HG03342 (cell line): ENCODE measurements around the gene KCNMA1.
"Not testable (repeated sequence)": the region's sequence is repeated elsewhere in the genome, so short reads cannot be mapped to it uniquely, and the experiment has no call there.

Source experiments
- ATAC-seq: cut with Tn5 transposase; IDR thresholded peaks from one replicate; pipeline ENCODE4 v1.9.1; 2021; ENCODE audit warnings: mild to moderate bottlenecking, moderate library complexity; ENCODE audit not compliant: unreplicated experiment

Gene KCNMA1

DNA sequence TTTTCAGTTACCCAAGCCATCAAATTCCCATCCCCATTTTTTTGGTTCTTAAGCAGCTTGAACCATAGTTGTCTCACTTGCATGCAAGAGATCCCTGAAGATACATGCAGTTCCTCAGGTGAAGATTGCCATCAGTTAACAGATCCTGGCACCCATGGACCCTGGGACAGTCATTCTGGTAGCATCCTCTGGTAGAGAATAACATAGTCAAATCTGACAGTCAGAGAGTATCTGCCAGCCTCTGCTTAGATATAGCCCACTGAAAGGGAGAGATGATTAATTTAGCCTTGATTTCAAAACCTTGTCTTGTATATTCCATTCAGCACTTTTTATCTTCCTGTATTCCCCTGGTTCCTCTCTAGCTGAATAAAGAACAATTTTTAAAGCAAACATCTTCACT lies 280.4 kb downstream of the KCNMA1 start:
- ATAC-seq: no peak

DNA sequence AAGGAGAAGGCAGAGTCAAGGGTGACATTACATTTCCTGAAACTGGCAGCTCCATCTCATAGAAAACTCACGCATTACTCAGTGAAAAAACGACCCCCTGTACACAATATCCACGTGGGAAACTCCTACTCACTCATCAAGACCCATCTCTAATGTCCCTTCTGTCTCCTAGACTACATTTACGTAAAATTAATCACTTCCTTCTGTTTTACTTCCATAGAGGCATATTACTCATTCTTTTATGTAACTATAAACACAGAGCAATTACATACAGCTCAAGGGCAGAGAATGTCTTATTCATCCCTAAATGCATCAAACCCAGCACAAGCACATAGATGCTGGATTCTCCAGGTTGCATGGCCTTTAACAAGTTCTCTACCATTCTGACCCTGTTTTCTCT lies 281.8 kb downstream of the KCNMA1 start:
- no peak for ATAC-seq

- ATAC-seq: no peak
Observed at GRCh38 chr10:77351386-77351785, 286.2 kb downstream of the KCNMA1 start.

DNA sequence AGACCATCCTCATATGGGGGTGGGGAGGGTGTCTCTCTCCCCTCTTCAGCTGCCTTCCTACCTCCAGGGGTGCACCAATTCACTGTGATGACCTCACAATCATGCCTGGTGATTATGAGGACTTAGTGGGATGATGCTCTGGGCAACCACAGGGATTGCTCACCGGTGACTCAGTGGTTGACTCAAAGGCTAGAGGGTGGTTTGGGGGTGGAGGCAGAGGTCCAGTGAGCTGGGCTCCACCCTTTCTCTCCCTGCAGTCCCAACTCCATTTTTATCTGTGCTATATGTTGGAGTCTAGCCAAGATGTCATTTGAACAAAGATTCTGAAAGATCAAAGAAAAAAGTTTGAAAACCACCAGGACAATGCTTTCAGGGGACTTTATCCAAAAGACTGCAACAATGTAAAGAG lies 286.9 kb downstream of the KCNMA1 start:
- no peak for ATAC-seq

DNA sequence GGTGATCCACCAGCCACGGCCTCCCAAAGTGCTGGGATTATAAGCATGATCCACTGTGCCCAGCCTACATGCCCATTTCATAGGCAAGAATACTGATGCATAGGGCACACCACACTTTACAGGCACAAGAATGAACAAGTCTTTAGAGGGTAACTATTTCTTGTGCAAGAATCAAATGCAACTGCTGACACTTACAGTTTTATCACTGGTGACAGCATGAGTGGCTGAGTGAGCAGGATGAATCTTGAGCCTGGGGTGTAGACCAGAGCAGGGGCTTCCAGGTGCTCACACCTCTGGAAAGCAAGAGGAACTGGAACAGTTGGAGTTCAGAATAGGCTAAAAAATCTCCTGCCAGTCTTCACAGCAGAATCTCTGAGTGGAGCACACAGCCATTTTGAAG lies 287.5 kb downstream of the KCNMA1 start:
- no peak for ATAC-seq

DNA sequence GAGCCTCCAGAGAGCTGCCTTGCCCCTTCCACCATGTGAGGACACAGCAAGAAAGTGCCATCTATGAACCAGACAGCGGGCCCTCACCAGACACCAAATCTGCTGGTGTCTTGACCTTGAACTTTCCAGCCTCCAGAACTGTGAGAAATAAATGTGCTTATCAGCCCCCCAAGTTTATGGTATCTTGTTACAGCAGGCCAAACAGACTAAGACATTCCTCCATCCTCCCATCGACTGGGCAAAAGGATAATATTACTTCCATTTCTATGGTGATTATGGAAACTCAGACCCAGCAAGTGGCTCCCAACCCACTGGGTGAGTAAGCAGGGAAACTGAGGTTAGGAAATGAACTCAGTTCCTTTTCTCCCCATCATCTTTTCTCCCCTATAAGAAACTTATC lies 288.4 kb downstream of the KCNMA1 start:
- ATAC-seq: no peak

DNA sequence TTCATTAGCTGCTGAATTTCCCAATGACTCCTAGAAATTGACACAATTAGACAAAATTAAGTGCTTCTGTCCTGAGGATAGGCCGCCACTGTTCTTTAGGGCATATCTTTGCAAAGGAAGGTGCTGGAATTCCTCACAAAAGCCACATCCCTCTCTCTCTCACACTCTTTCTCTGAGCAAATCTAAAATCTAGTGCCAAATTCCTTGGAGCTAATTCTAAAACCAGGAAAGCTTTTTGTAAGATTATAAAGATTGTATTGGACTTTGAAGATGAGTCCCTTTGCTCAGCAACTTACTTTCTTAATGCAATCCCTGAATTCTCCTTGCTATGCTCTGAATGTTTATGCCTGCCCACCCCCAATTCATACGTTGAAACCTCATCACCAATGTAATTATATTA lies 288.9 kb downstream of the KCNMA1 start:
- ATAC-seq: no peak

DNA sequence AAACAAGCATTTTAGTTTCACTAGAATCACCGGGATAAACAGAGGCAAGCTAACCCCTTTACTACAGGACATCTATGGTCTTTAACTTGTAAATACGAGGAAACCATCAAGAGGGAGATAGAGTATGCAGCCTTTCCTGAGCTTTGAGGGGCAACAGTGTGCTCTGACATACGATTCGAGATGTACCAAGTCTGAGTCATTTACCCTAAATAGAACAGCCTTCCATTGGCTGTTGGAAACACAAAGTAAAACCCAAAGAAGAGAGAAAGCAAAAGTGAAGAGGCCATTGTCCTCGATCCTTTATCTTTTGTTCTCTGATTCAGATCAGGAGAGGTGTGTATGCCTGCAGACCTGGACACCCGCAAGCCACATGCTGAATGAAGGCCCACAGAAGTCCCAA lies 289.5 kb downstream of the KCNMA1 start:
- ATAC-seq: no peak

GRCh38 chr10:77347052-77347451 lies 290.6 kb downstream of the KCNMA1 start:
- ATAC-seq: no peak

GRCh38 chr10:77341055-77341454 lies 296.6 kb downstream of the KCNMA1 start:
- no peak for ATAC-seq

DNA sequence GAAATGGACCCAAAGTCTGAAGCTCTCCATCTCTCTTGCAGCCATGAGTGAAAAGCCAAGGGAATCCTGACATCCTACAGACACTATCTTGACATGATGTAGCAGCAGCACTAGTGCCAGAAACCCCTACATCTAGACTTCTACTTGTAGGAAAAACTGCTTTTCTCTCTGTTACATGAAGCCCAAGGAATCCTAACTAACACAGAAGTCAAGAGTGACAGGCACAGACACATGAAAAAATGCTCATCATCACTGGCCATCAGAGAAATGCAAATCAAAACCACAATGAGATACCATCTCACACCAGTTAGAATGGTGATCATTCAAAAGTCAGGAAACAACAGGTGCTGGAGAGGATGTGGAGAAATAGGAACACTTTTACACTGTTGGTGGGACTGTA lies 297.7 kb downstream of the KCNMA1 start:
- ATAC-seq: not testable (repeated sequence)

DNA sequence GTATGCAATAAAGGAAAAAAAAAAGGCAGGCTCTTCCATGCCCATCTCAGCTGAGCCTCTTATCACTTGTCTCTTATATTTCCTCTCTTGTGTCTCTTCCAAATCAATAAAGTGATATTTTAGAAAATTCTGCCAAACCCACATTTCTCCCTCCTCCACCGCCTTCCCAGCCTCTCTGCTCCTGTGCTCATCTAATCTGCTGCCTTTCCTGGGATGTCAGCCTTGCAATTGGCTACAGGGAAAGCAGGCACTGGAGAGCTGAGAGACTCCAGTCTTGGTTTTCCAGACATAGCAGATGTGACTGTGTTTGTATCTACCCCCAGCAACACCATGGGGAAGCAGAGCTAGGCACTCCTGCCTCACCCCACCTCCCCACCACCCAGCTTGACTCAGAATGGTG lies 298.4 kb downstream of the KCNMA1 start:
- ATAC-seq: no peak

- no peak for ATAC-seq
Observed at GRCh38 chr10:77338143-77338542, 299.5 kb downstream of the KCNMA1 start.

DNA sequence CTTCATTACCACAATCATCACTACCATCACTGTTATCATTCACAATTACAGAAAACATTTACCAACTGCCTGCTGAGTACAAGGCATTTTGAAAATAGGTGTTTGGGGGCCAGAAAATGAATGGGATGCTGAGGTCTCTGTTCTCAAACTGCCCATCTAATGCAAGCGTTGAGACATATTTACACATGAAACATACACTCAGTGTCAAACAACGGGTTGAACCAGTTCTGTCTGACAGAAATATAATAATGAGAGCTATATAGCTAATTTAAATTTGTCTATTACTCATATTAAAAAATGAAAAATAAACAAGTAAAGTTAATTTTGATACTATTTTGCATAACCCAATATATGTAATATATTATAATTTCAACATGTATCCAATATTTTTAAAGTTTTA lies 303.1 kb downstream of the KCNMA1 start:
- ATAC-seq: no peak

DNA sequence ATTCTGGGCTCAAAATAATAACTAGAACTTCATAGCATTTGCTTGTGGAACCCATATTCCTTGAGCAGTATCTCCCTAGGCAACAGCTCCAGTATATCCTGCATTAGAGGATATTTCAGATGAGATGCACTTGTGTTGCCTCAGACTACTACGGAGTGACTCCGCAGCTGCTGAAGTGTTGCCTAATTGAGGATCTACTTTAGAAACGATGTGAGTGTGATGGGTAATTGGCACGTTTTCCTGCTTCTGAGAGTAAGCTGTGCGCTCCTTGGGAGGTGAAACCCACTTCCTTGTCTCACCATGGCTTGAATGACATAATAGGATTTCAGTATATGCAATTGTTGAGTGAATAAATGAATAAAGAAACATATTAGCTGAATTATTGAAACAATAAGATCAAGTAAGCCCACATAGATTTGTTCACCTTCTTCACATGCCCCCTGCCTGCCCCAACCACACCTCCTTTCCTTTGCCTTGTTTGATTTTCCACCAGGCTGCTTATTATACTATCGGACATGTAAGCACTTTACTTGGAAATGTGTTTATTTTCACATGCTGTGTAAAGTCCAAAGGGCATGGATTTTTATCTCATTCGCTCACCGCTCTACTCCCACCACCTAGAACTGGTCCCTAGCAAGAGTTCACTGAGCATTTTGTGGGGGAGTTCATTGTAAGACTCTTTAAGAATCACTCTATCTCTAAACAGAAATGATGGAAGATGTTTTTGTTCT lies 303.8 kb downstream of the KCNMA1 start:
- no peak for ATAC-seq

GRCh38 chr10:77332256-77332655 lies 305.4 kb downstream of the KCNMA1 start:
- ATAC-seq: no peak

- no peak for ATAC-seq
Observed at GRCh38 chr10:77328272-77328816, 309.3 kb downstream of the KCNMA1 start.

- ATAC-seq: no peak
Observed at GRCh38 chr10:77325233-77325537, 312.4 kb downstream of the KCNMA1 start.

GRCh38 chr10:77321838-77322237 lies 315.8 kb downstream of the KCNMA1 start:
- ATAC-seq: no peak

GRCh38 chr10:77320971-77321471 lies 316.6 kb downstream of the KCNMA1 start:
- ATAC-seq: no peak

- no peak for ATAC-seq
Observed at GRCh38 chr10:77319557-77319956, 318.1 kb downstream of the KCNMA1 start.

GRCh38 chr10:77318739-77319138 lies 318.9 kb downstream of the KCNMA1 start:
- no peak for ATAC-seq

DNA sequence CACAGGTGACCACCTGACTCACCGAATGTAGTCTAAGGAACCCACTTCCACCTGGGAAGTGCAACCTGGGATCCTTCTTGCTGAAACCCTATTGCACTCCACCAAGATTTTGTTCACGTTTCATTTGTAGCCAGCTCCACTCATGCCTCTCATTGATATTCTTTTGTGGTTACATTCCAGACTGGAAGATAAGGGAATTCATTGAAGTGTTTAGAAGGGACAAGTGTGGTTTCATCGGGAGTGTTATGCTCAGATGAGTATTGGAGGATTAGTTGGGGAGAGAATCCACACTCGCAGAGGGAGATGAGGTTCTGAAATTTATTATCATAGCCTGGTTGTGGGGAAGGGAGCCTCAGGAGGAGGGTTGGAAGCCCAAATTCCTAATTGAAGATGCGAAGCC lies 320.4 kb downstream of the KCNMA1 start:
- ATAC-seq: no peak
